Mucosa of descending colon (tissue), 3 donors: Measurements from ENCODE around the gene PRPH. TPM values are rescaled to one million over a fixed set of nuclear protein-coding genes. Genes with fewer than 3 reads are reported as not detected.
A peak's percentile ranks its signal among the peaks of the same experiment; 100 is the strongest.
"Not testable (repeated sequence)": the region's sequence is repeated elsewhere in the genome, so short reads cannot be mapped to it uniquely, and the experiment has no call there.

Source experiments
- ATAC-seq: fragments of 200-7000 bp; cut with Tn5 transposase; one replicate; pipeline ENCODE4 v1.9.1; 2020; ENCODE audit warnings: mild to moderate bottlenecking, moderate library complexity
- DNase-seq, 3 donors: peaks; one replicate each; pipeline ENCODE4 v3.0.0-alpha.2; 2020
- H3K36me3 ChIP-seq: fragments of 200-600 bp; one replicate; pipeline ENCODE4 v1.8.0; 2021; ENCODE audit warnings: low read depth, mild to moderate bottlenecking
- H3K4me1 ChIP-seq: fragments of 200-600 bp; one replicate; pipeline ENCODE4 v1.8.0; 2021; ENCODE audit warnings: low read depth, mild to moderate bottlenecking
- H3K4me3 ChIP-seq: fragments of 200-600 bp; one replicate; pipeline ENCODE4 v1.8.0; 2021; ENCODE audit warnings: mild to moderate bottlenecking
- H3K9me3 ChIP-seq: fragments of 200-600 bp; one replicate; pipeline ENCODE4 v1.8.0; 2021; ENCODE audit warnings: mild to moderate bottlenecking
- intact Hi-C, 2 donors: fragments of 100-400 bp; cut with DNase I in 1 of 2; cut with micrococcal nuclease in 1 of 2; formaldehyde crosslinking; loops; one replicate each; pipeline versions ENCODE4 v1.11.0 to v1.11.1; 2022; cut with DNase I, micrococcal nuclease
- total RNA-seq, 3 donors: library from RNA; stranded (reverse); fragmentation: NEBNext Ultra II Directional in 2 of 3; extraction: Animal tissue kit (Norgen Biotek cat#: 25700) in 2 of 3; gene quantifications; one replicate each; pipeline versions ENCODE4 v1.2.1 to v1.2.4, GENCODE V29; 2021 to 2023
- TF ChIP-seq, protein P1 (sequence below): fragments of 200-600 bp; IDR thresholded peaks from one replicate; pipeline ENCODE4 v1.8.0; 2022; ENCODE audit warnings: antibody characterized with exemption, mild to moderate bottlenecking
- donor health status: DM: no; HTN: no; CAD: no; lungs with moderate emphysema.
- donor health status: DM: no; HTN: no; CAD: no.
- donor health status: DM: no; HTN: yes; CAD: no.

PRPH gene
- total RNA-seq, 3 donors from 2014 or later = 5.1 to 69.5 (median 8.6) TPM

- intact Hi-C loops = no loop called here
- DNase-seq = no peak
- ATAC-seq = peak; percentile 72
- no peaks in the 10 kb centered on the region for H3K9me3 ChIP-seq
- no peaks in the 10 kb centered on the region for H3K36me3 ChIP-seq
- TF ChIP-seq, protein P1, sequence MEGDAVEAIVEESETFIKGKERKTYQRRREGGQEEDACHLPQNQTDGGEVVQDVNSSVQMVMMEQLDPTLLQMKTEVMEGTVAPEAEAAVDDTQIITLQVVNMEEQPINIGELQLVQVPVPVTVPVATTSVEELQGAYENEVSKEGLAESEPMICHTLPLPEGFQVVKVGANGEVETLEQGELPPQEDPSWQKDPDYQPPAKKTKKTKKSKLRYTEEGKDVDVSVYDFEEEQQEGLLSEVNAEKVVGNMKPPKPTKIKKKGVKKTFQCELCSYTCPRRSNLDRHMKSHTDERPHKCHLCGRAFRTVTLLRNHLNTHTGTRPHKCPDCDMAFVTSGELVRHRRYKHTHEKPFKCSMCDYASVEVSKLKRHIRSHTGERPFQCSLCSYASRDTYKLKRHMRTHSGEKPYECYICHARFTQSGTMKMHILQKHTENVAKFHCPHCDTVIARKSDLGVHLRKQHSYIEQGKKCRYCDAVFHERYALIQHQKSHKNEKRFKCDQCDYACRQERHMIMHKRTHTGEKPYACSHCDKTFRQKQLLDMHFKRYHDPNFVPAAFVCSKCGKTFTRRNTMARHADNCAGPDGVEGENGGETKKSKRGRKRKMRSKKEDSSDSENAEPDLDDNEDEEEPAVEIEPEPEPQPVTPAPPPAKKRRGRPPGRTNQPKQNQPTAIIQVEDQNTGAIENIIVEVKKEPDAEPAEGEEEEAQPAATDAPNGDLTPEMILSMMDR = no peak
- H3K4me3 ChIP-seq = peak overlapping the region; percentile 74
- H3K4me1 ChIP-seq = peaks cover 29% of the 10 kb centered on the region
These were observed 30.5 kb upstream of the PRPH start for GRCh38 chr12:49264466-49264872.

DNA sequence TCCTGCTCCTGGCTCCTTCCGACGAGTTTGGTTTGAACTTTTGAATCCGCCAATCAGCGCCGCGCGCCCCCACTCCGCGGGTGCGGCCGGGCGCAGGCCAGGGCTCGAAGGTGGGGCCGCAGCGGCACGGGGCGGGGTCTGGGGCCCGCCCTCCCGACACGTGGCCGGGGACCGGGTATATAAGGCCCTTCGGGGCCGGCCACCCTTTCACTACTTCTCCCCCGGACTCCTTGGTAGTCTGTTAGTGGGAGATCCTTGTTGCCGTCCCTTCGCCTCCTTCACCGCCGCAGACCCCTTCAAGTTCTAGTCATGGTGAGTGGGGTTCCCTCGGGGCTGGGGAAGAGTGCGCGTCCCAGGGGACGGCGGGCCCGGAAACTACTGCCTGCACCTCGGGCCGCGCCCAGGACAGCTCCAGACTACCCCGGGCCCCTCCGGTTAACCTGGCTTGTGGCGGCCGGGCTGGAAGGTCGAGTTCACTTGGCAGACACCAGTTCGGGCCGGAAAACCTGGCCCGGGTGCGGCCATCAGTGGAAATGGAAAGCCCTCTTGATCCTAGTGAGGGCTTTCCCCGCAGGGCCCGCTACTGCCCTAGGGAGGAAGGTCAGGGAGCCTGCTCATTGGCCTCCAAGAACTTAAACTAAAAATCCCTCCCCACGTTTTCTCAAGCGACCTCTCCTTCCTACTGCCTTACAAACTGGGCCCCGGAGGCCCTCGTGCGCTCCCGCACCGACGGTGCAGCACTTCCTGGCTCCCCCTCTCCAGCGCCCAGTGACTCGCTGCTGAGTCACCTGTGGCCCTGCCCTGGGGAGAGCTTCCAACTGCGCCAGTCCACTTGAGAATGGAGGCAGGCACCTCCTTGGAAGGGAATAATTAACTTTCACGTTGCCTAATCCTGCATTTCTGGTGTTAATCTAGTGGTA is 29.8 kb upstream of the PRPH start, which contains the start of gene TUBA1C:
TSS of gene TUBA1C (plus strand) at position 210 of the 920 bp plus-strand sequence. CDS start at position 310, 100 bp downstream.
- H3K9me3 ChIP-seq = no peaks in the 10 kb centered on the region
- ATAC-seq (peak; percentile 91), DNase-seq (peak; percentile 96 to 98 (median 96))
- H3K36me3 ChIP-seq = no peaks in the 10 kb centered on the region
- H3K4me3 ChIP-seq = peak within 1 kb of the TSS; percentile 84
- intact Hi-C loops = no loop called here
- H3K4me1 ChIP-seq = peaks cover 29% of the 10 kb centered on the region
- TF ChIP-seq, protein P1 = no peak

DNA sequence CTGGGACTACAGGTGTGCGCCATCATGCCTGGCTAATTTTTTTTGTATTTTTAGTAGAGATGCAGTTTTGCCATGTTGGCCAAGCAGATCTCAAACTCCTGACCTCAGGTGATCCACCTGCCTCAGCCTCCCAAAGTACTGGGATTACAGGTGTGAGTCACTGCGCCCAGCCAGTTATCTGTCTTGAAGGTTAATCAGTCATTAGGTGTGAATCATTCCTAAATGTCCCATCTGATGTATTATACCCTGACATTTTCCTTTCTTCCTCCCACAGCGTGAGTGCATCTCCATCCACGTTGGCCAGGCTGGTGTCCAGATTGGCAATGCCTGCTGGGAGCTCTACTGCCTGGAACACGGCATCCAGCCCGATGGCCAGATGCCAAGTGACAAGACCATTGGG is 25.8 kb upstream of the PRPH start:
- ATAC-seq, H3K9me3 ChIP-seq, H3K36me3 ChIP-seq, intact Hi-C loops, H3K4me3 ChIP-seq, DNase-seq: not testable (repeated sequence)
- H3K4me1 ChIP-seq = peaks cover 25% of the 10 kb centered on the region

DNA sequence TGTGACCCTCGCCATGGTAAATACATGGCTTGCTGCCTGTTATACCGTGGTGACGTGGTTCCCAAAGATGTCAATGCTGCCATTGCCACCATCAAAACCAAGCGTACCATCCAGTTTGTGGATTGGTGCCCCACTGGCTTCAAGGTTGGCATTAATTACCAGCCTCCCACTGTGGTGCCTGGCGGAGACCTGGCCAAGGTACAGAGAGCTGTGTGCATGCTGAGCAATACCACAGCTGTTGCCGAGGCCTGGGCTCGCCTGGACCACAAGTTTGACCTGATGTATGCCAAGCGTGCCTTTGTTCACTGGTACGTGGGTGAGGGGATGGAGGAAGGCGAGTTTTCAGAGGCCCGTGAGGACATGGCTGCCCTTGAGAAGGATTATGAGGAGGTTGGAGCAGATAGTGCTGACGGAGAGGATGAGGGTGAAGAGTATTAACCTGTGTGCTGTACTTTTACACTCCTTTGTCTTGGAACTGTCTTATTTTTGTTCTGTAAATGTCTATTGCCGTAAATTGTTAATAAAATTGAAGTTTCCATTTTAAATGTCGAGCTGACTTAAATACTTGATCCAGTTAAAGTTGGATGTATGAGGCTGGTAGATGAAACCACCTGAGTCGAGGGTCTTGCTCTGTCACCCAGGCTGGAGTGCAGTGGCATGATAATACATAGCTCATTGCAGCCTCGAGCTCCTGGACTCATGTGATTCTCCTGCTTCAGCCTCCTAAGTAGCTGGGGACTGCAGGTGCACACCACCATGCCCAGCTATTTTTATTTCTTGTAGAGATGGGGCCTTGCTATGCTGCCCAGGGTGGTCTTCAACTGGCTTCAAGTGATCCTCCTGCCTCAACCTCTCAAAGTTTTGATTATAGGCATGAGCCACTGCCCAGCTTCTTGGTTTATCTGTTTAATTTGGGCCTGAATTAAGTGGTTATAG is 21.9 kb upstream of the PRPH start:
- ATAC-seq (no peak), DNase-seq (no peak)
- intact Hi-C loops = no loop called here
- Histone ChIP-seq H3K9me3 (no peaks in the 10 kb centered on the region), H3K4me1 (peaks cover 4% of the 10 kb centered on the region), H3K4me3 (no peak overlapping the region), H3K36me3 (no peaks in the 10 kb centered on the region)
- TF ChIP-seq, protein P1 = no peak

DNA sequence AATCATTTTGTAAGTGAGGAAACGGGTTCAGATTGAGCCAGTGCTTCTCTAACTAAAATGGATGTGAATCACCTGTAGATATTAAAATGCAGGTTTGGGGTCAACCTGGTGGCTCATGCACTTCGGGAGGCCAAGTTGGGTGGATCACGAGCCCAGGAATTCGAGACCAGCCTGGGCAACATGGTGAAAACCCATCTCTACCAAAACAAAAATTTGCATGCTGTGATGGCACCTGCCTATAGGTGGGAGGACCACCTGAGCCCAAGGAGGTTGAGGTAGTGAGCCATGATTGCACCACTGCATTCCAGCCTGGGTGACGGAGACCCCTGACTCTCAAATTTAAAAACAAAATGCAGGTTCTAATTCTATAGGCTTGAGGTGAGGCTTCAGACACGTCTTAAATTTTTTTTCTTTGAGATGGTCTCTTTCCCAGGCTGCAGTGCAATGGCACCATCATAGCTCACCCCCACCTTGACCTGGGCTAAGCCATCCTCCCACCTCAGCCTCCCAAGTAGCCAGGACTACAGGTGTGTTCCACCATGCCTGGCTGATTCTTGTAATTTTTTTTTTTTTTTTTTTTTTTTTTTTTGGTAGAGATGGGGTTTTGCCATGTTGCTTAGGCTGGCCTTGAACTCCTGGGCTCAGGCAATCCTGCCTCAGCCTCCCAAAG is 21.1 kb upstream of the PRPH start:
- Histone ChIP-seq H3K36me3 (no peaks in the 10 kb centered on the region), H3K4me1 (no peaks in the 10 kb centered on the region), H3K4me3 (no peak overlapping the region), H3K9me3 (no peaks in the 10 kb centered on the region)
- no peak for DNase-seq
- intact Hi-C loops = no loop called here
- ATAC-seq = no peak
- TF ChIP-seq, protein P1 = no peak
